Neural progenitor cell (in vitro differentiated cells): ENCODE results near the gene ACSL4.

Source experiments
- CTCF ChIP-seq: fragments of 200-600 bp; sonication (generic); IDR thresholded peaks from 2 replicates; pipeline ENCODE4 v1.5.1; 2017; ENCODE audit warnings: antibody characterized with exemption, mild to moderate bottlenecking
- EZH2 ChIP-seq: fragments of 200-600 bp; sonication (generic); IDR thresholded peaks from 2 replicates; pipeline ENCODE4 v1.6.1; 2017; ENCODE audit warnings: antibody characterized with exemption, mild to moderate bottlenecking, moderate library complexity
- EZH2phosphoT487 ChIP-seq: fragments of 200-600 bp; sonication (generic); IDR thresholded peaks from 2 replicates; pipeline ENCODE4 v1.6.1; 2017; ENCODE audit warnings: antibody characterized with exemption

GRCh38 chrX:109632906-109633504 is 100.1 kb downstream of the ACSL4 start:
- TF ChIP-seq CTCF: peak; percentile 66
- TF ChIP-seq EZH2: no peak
- TF ChIP-seq EZH2phosphoT487: no peak
